Hematopoietic multipotent progenitor cell treated with erythropoietin and hydrocortisone succinate and interleukin-3 and kit ligand, for 8 days (in vitro differentiated cells): Measurements from ENCODE around the gene HES5.

Experiments used
- DNase-seq: peaks from one replicate; pipeline ENCODE4 v3.0.0-alpha.2; 2015

The HES5 gene

GRCh38 chr1:2530513-2531361 is 674 bp upstream of the HES5 start:
- peak; percentile 86 for DNase-seq

DNA sequence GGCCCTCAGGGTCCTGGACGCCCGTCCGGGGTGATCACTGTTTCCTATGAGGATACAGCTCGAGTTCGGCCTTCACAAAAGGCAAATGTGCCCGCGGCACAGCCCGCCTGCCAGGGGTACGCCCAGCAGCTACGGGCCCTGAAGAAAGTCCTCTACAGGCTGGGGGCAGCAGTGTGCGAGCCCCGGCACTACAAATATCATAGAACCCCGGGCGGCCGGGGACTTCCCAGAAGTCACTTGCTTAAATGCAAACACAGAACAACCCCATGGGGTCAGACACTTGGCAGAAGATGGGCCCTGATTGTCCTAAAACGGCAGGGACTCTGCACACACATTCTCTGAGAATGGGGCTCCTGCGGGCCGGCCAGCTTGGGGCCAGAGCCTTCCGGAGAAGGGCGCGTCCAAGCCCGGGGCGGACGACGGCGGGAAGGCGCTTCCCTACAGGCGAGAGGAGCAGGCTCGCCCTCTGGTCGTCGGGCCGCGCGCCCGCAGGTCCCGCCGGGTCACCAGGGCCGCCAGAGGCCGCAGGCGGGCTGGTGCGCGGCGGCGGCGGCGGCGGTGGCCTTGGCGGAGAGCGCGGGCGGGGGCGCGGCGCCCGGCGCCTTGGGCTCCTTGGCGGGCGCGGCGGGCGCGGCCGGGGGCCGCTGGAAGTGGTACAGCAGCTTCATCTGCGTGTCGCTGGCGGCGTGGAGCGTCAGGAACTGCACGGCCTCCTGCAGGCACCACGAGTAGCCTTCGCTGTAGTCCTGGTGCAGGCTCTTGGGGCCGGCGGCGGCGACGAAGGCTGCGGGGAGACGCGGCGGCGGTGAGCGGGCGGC is 888 bp downstream of the HES5 start:
- DNase-seq = peak; percentile 72

DNA sequence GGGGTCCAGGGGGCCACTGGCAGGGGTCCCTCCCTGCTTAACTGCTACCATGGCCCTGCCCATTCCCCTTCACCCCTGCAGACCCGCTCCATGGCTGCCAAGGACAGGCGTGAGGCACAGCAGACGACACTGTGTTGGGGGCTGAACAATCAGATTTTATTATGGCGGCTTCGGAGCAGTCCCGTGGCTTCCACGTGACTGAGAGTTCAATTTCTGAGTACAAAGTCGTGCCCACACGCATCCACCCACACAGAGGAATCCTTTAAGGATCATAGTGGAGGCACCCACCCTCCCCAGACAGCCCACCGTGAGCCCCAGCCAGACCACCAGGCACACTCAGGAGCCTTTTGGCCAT is 1.5 kb downstream of the HES5 start:
- DNase-seq = no peak

DNA sequence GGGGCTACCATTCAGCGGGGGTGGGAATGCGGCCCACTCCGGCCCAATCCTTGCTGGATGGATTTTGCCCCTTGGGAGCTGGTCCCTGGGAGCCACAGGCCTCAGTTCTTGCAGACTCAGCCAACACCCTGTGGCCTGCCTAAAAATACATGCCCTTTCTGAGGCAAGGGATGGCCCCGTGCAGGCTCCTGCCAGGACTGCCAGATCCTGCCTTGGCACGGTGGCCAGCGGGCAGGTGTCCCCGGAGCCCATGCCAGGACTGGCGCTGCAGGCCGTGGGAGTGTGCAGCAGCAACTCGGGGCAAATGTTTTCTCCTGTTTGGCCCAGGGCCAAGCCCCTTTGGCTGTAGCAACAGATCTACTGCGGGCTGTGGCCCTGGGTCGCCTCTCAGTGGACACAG is 2.0 kb downstream of the HES5 start:
- peak; percentile 15 for DNase-seq

GRCh38 chr1:2527556-2527860 is 2.6 kb downstream of the HES5 start:
- no peak for DNase-seq

GRCh38 chr1:2526824-2527555 is 3.1 kb downstream of the HES5 start:
- peak; percentile 58 for DNase-seq

DNA sequence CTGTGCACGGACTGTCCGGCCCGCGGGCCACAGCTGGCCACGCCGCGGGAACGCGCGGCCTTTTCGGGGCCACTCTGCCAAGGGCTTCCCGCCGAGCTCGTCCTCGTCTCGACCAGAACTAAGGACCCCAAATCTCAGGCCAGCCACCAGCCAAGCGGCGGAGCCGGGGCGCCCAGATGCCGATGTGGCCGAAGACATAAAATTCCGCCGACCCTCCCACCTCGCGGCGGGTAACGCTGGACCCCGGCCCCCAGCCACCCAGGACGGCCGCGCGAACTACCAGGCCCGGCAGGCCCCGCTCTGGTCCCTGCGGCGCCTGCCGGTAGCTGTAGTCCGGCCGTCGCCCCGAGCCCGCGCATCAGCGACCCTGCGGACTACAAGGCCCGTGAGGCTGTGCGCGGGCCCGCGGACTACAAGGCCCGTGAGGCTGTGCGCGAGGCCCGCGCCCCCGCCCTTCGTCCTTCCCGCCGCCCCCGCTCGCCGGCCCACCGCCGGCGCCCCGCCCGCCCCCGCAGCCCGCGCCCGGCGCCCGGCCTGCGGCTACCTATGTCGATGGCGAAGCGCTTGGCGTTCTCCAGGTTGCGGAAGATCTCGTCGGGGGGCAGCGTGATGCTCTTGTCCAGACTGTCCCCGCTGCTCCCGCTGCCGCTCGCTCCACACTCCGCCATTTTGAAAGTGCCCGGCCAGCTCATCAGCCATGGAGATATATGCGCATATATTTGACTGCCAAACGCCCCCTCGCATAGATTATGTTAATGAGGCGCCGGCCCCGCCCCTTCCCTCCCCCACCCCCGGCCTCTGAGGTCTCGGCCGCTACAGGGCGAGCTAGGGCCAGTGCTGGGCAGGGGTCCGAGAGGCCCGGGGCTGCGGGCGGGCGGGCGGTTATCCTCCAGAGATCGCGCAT is 3.9 kb downstream of the HES5 start, which contains the start of gene PANK4:
Gene PANK4 (minus strand): TSS at position 677 of the 904 bp plus-strand sequence. CDS start 9 bp downstream, at position 668.
- DNase-seq = peak; percentile 93

DNA sequence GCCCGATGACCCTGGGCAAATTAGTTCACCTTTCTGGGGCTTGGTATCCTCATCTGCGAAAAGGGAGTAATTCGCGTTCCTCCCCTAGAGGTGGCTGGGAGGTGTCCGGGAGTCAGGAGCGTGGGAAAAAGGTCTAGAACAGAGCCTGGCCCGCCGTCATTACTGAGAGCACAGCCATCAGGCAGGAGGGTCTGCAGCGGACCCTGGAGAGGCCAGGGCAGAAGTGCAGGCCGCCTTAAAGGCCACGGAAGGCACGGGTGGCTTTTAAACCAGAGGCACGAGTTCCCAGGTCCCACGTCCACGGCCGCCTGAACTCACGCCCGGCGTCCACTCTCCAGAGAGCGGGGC is 4.5 kb downstream of the HES5 start:
- DNase-seq = no peak

DNA sequence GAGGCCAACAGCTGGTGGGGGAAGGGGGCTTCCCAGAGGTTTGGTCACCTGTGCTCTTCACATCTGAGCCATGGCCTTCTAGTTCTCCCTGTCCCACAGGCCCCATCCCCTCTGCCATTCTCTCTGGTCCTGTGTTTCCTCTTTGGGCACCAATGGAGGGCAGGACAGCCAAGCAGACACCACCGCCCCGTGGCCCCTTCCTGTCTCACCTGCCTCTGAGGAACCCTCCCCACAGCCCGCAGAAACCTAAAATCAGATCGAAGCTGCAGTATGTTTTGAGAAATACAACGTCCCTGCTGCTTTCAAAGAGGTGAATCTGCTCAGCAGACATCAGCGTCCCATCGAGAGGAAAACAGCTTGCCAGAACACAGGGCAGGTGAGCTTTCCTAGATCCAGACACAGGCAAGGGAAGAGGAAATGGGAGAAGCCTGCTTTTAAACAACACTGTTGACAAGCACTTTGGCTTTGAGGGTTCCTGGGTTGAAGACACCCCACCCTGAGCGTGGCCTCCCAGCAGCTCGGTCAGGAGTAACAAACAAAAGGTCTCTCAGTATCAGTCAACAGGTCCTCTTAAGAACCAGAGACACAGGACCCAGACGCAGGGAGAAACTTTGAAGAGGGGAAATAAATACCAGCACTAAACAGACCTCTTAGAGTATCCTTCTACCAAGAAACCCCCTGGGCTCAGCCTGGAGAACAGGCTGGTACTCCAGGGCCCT is 6.0 kb downstream of the HES5 start:
- DNase-seq = no peak

GRCh38 chr1:2523191-2523890 is 6.7 kb downstream of the HES5 start:
- no peak for DNase-seq

GRCh38 chr1:2522230-2522629 is 7.8 kb downstream of the HES5 start:
- no peak for DNase-seq

GRCh38 chr1:2520806-2521205 is 9.3 kb downstream of the HES5 start:
- DNase-seq = no peak

GRCh38 chr1:2520206-2520605 is 9.9 kb downstream of the HES5 start:
- DNase-seq = no peak

- DNase-seq = no peak
Measured at GRCh38 chr1:2519729-2520128, 10.3 kb downstream of the HES5 start.

DNA sequence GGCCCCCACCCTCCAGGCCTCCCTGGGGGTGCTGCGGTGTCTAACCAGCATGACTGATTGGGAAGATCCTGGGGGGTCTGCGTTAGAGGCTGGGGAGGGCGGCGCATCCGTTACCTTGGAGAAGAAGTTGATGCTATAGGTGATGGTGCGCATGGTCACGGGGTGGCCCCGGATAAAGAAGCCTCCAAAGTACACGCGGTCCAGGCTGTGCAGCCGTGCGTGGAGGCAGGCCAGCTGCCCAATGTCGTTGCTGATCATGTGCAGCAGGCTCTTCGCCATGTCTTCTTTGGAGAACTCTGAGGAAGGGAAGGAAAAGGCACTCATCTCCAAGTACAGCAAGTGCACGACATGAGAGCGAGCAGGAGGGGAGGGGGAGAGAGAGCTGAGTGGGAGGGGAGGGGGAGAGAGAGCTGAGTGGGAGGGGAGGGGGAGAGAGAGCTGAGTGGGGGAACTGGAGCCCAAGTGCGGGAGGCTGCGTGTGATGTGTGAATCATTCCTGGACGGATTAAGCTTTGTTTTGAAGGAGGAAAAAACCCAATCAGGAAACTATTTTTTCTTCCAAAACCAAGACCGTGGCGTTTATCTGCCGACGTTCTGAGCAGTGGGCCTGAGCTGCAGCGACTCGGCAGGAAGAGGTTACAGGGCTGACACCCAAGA is 10.9 kb downstream of the HES5 start:
- DNase-seq = no peak

DNA sequence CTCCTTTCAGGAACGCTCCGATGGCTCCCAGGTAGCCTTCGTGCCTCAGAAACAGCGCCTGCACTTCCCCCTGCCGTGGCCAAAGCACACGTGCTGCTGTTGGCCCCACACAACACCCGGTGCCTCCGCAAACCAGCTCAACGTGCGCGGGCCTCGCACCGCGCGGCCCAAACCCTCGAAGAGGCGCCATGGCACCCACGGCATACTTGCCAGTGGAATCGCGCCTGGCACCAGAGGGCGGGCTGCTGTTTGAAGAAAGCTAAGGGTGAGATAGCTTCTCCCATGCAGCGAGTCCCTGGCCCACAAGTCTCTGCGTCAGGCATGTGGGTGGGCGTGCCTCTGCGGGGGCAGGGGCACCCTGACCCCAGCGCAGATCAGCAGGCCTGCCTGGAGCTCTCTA is 11.5 kb downstream of the HES5 start:
- no peak for DNase-seq

DNA sequence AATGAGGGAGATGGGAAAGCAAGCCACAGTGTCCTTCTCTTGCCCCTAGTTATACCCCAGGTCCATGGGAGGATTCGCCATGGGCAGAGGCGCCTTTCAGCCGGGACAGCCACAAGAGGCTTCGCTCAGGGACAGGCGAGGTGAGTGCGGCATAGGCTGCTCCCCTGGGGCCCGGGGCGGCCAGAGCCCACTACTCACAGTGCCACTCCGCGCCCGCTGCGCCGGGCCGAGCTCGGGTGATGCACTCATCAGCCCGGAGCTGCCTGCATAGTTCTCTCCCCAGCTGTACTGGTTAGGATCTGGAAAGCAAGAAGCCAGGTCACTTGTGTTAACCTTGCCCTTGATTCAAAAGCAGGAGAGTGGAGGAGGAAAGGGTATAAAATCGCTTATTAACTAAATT is 12.1 kb downstream of the HES5 start:
- DNase-seq = no peak

GRCh38 chr1:2516946-2517345 is 13.1 kb downstream of the HES5 start:
- DNase-seq = no peak

GRCh38 chr1:2516124-2516523 is 13.9 kb downstream of the HES5 start:
- DNase-seq = no peak

GRCh38 chr1:2515763-2516080 is 14.3 kb downstream of the HES5 start:
- no peak for DNase-seq
